ENCODE data around the gene SAP30BP.

SAP30BP gene

DNA sequence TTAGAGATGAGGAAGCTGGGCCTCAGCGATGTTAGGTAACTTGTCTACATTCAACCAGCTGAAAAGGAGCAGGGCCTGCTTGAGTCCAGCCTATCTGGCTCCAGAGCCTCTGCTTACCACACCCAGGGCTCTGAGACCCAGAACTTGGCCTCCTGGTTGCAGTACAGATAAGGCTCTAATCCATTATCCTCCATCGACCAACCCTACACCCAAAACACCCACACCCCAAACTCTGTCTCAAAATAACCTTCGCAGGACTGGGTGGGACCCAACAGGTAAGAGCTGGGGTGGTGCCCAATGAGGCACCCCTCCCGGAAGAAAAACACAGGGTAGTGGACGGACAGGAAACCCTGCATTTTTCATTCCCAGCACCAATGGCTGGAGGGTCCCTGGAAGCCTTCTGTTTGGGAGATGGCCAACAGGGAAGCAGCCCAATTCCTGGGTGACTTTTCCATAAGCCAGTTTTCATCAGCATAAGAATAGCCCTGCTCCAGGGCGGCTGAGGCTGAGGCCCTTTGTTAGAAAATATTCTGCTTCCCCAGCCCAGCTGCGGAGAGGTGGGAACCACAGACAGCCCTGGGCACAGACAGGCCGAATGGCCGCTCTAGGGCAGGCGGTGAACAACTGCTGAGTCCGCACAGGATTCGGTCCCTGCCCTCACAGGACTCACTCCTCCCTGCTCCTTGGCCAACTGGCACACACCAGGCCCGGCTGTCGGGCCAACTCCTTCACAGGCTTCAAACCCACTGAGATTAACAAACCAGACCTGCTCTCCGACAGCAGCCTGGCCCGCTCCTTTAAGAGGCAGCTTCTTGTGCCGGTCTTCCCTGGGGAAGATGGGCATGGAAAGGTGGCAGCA is 24.1 kb upstream of the SAP30BP start:
- no peak for DNase-seq (ENCODE audit: low read depth)
- TF ChIP-seq MYC (IDR thresholded peaks at IDR 0.05; ENCODE audit: low read depth, low read length): no peak
- TF ChIP-seq CTCF (IDR thresholded peaks at IDR 0.05; ENCODE audit: low read depth, low read length): no peak
- TF ChIP-seq POLR2A (IDR thresholded peaks at IDR 0.05; ENCODE audit: extremely low read depth, insufficient read length): no peak
- TF ChIP-seq, protein P1, sequence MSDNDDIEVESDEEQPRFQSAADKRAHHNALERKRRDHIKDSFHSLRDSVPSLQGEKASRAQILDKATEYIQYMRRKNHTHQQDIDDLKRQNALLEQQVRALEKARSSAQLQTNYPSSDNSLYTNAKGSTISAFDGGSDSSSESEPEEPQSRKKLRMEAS (IDR thresholded peaks at IDR 0.05; ENCODE audit: low read depth, low read length): no peak
- H3K4me3 ChIP-seq (ENCODE audit: low read depth, low read length): no peak overlapping the region

- no peak for TF ChIP-seq CTCF (IDR thresholded peaks at IDR 0.05; ENCODE audit: low read depth, low read length)
- TF ChIP-seq, protein P1 (IDR thresholded peaks at IDR 0.05; ENCODE audit: low read depth, low read length): no peak
- no peak for TF ChIP-seq MYC (IDR thresholded peaks at IDR 0.05; ENCODE audit: low read depth, low read length)
- no peak for TF ChIP-seq POLR2A (IDR thresholded peaks at IDR 0.05; ENCODE audit: extremely low read depth, insufficient read length)
- DNase-seq (ENCODE audit: low read depth): no peak
- no peak overlapping the region for H3K4me3 ChIP-seq (ENCODE audit: low read depth, low read length)
Observed at GRCh38 chr17:75643643-75644017, 23.5 kb upstream of the SAP30BP start.

DNA sequence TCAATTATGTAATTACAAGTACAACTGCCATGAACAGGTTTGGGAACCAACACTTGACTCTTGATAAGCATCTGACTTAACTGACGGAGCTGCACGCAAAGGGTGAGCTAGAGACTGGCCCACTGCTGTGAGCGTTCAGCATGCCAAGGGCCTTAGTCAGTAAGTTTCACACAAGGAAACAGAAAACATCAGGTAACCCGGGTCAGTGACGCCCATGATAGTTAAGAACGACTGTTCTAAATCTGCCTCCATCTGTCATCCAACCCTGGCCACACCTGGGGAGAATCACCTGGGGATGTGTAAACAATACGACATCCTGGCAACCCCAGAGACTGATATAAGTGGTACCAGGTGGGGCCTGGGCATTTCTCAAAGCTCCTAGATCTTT is 21.6 kb upstream of the SAP30BP start:
- TF ChIP-seq, protein P1 (IDR thresholded peaks at IDR 0.05; ENCODE audit: low read depth, low read length): no peak
- TF ChIP-seq MYC (IDR thresholded peaks at IDR 0.05; ENCODE audit: low read depth, low read length): no peak
- TF ChIP-seq CTCF (IDR thresholded peaks at IDR 0.05; ENCODE audit: low read depth, low read length): no peak
- TF ChIP-seq POLR2A (IDR thresholded peaks at IDR 0.05; ENCODE audit: extremely low read depth, insufficient read length): no peak
- H3K4me3 ChIP-seq (ENCODE audit: low read depth, low read length): no peak overlapping the region
- DNase-seq (ENCODE audit: low read depth): no peak

- H3K4me3 ChIP-seq (ENCODE audit: low read depth, low read length): no peak overlapping the region
Observed at GRCh38 chr17:75645889-75646637, 21.1 kb upstream of the SAP30BP start.

DNA sequence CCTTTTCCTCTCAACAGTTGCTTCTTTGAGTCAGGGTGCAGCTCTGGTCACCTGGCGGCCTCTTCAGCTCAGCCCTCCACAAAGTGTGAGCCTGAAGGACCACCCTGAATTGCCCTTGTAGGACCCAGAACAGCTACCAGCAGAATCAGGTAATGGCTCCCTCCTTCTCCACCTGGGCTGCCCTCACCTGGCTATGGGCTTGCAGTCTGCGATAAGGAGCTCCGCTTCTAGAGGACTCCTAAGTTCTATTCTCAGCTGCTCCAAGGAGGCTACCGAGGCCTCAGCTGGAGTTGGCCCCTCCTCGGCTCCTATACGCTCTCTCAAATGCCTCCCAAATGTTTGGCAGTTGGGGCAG is 20.5 kb upstream of the SAP30BP start:
- DNase-seq (ENCODE audit: low read depth): no peak
- TF ChIP-seq MYC (IDR thresholded peaks at IDR 0.05; ENCODE audit: low read depth, low read length): no peak
- TF ChIP-seq CTCF (IDR thresholded peaks at IDR 0.05; ENCODE audit: low read depth, low read length): no peak
- TF ChIP-seq, protein P1 (IDR thresholded peaks at IDR 0.05; ENCODE audit: low read depth, low read length): no peak
- no peak for TF ChIP-seq POLR2A (IDR thresholded peaks at IDR 0.05; ENCODE audit: extremely low read depth, insufficient read length)
- H3K4me3 ChIP-seq (ENCODE audit: low read depth, low read length): no peak overlapping the region

More at GRCh38 chr17:75645889-75646637, 21.1 kb upstream of the SAP30BP start:
- no peak for DNase-seq (ENCODE audit: low read depth)
- TF ChIP-seq MYC (IDR thresholded peaks at IDR 0.05; ENCODE audit: low read depth, low read length) (no peak), POLR2A (IDR thresholded peaks at IDR 0.05; ENCODE audit: extremely low read depth, insufficient read length) (no peak), CTCF (IDR thresholded peaks at IDR 0.05; ENCODE audit: low read depth, low read length) (no peak)
- TF ChIP-seq, protein P1 (IDR thresholded peaks at IDR 0.05; ENCODE audit: low read depth, low read length): no peak

All from NB4 (cell line).